ENCODE measurements around the gene FERMT2.

DNA sequence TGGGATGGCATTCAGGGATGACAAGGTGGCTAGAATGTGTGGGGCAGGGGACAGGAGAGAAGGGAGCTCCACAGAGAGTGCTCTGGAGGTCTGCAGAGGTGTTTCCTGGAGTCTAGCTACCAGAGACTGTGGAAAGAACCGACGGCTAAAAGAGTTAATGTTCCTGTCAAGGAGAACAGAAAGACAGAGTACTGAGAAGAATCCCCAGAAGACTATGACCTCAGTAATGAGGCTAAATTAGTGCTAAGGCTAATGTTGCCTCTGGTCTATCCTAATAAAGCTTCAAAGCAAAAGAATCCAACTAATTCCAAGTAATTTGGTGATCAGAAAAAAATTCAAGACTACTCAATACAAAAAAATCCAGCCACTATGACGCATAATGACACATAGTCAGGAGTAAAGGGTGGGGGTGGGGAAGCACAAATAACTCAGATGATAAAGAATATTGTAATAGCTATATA, 44.7 kb downstream of the FERMT2 start:
- TF ChIP-seq POLR2A (IDR thresholded peaks at IDR 0.05; ENCODE audit: low read length): no peak
- TF ChIP-seq, protein P1, sequence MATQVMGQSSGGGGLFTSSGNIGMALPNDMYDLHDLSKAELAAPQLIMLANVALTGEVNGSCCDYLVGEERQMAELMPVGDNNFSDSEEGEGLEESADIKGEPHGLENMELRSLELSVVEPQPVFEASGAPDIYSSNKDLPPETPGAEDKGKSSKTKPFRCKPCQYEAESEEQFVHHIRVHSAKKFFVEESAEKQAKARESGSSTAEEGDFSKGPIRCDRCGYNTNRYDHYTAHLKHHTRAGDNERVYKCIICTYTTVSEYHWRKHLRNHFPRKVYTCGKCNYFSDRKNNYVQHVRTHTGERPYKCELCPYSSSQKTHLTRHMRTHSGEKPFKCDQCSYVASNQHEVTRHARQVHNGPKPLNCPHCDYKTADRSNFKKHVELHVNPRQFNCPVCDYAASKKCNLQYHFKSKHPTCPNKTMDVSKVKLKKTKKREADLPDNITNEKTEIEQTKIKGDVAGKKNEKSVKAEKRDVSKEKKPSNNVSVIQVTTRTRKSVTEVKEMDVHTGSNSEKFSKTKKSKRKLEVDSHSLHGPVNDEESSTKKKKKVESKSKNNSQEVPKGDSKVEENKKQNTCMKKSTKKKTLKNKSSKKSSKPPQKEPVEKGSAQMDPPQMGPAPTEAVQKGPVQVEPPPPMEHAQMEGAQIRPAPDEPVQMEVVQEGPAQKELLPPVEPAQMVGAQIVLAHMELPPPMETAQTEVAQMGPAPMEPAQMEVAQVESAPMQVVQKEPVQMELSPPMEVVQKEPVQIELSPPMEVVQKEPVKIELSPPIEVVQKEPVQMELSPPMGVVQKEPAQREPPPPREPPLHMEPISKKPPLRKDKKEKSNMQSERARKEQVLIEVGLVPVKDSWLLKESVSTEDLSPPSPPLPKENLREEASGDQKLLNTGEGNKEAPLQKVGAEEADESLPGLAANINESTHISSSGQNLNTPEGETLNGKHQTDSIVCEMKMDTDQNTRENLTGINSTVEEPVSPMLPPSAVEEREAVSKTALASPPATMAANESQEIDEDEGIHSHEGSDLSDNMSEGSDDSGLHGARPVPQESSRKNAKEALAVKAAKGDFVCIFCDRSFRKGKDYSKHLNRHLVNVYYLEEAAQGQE (IDR thresholded peaks at IDR 0.05): no peak
- TF ChIP-seq CHD2 (IDR thresholded peaks at IDR 0.05; ENCODE audit: low read length, partially characterized antibody): no peak
- no peak for TF ChIP-seq ELK1 (IDR thresholded peaks at IDR 0.05; ENCODE audit: low read depth, low read length)
